ENCODE measurements around the gene ST13. TPM values are rescaled to one million over a fixed set of nuclear protein-coding genes. Genes with fewer than 3 reads are reported as not detected.
A peak's percentile ranks its signal among the peaks of the same experiment; 100 is the strongest.
"Not testable (repeated sequence)": the region's sequence is repeated elsewhere in the genome, so short reads cannot be mapped to it uniquely, and the experiment has no call there.

The ST13 gene
- polyA plus RNA-seq, 4 donors = 576 to 664 (median 615) TPM

GRCh38 chr22:40844951-40845350 lies 11.5 kb downstream of the ST13 start:
- DNase-seq (ENCODE audit: low read depth in 4 of 4, low spot score in 3 of 4) = no peak

- no peak for DNase-seq (ENCODE audit: low read depth in 4 of 4, low spot score in 3 of 4)
Measured at GRCh38 chr22:40838486-40838885, 18.0 kb downstream of the ST13 start.

DNA sequence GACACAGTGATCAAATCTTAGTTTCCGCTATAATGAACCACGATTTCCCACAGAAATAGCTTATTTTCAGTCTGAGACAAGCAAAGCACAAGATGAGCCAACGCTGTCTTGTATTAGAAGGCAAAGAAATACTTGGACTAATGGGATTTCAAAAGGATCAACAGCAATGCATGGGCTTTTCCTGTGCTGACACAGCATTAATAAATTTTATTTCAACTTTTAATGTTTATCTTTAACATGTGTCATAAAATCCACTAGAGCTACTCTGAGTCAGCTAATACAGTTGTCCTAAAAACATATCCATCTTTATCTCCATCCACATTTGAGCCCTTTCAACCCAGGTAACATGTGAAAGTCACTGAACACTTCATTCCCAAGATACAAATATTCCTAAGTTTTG lies 21.8 kb downstream of the ST13 start:
- no peak for DNase-seq (ENCODE audit: low read depth in 4 of 4, low spot score in 3 of 4)

DNA sequence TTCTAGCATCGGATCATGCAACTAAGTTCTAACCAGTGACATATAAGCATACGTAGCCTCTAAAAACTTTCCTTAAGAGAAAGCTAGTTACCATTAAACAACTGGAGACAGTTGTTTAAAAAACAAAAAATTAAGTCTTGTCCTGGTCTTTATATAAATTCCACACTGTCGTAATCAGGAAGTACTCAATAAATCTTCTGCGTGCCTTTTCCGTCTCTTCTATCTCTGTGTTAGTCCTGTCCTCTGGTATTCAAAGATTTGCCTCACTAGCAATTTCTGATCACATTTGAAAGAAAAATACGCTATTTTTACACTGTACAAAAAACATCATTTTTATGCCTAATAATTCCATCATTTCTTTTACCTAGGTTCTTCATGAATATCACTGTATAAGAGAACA lies 27.3 kb downstream of the ST13 start:
- DNase-seq (ENCODE audit: low read depth in 4 of 4, low spot score in 3 of 4) = no peak

DNA sequence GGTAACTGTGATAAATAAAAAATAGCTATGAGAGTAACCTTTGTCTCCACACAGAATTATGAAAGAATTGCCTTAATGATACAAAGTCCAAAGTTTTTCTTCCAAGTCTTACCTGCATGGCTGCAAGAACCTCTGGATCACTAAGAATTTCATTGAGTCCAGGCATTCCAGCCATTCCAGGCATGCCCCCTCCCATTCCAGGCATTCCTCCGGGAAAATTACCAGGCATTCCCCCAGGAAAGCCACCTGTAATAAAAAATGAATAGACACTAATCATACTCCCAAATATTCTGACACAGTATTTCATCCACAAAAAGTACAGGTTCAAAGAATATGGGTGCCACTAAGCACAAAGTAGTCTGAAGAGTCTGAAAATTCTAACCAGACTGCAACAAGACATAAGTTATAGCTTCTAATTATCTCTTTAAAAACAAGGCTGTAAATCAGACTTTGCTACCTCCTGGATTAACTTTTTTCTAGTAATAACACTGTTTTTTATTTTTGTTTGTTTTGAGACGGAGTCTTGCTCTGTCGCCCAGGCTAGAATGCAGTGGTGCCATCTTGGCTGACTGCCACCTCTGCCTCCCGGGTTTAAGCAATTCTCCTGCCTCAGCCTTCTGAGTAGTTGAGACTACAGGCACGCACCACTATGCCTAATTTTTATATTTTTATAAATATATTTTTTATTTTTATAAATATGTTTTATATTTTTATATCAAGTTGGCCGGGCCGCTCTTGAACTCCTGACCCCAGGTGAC lies 29.3 kb downstream of the ST13 start:
- DNase-seq (ENCODE audit: low read depth in 4 of 4, low spot score in 3 of 4) = no peak

DNA sequence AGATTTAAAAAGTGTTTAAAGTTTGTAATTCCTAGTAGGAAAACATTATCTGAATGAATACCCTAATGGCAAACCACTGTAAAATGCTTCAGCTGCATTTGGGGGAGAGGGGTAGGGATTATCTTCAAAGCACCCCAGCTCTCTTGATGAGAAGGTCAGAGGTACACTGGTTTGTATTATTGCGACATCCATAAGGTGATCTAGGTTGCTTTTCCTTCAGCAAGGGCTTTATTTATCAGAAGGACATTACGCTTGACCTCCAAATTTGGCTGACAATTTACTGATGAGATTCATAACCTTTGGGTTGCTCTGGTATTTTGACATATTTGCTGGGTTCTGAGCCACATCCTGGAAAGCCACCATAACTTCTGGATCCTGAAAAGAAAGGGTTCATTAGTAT lies 30.1 kb downstream of the ST13 start:
- not testable (repeated sequence) for DNase-seq (ENCODE audit: low read depth in 4 of 4, low spot score in 3 of 4)

DNA sequence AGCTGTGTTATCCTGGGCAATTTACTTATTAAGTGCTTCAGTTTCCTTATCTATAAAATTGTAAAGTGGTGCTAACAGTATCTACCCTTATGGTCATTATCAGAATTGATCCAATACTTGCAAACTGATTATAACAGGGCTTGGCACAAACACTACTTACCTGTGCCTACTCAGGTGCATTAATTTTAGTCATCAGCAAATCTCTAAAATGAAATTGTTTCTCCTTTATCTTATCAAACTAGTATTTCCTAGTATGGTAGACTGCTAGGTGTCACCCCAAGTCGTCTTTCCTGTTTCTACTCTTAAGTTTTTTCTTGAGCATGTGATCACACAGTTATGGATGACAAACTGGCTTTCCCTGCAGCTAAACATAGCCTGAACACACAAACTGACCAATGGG lies 33.0 kb downstream of the ST13 start:
- no peak for DNase-seq (ENCODE audit: low read depth in 4 of 4, low spot score in 3 of 4)

- peak in 1 of 4 donors; percentile 6 for DNase-seq (ENCODE audit: low read depth in 4 of 4, low spot score in 3 of 4)
Measured at GRCh38 chr22:40819599-40820140, 36.8 kb downstream of the ST13 start.

GRCh38 chr22:40818747-40819598 lies 37.5 kb downstream of the ST13 start, which contains the start of gene SLC25A17:
Gene SLC25A17, minus strand, starts transcription at chr22:40819346. Its CDS starts 98 bp downstream, at chr22:40819248.
- peak; percentile 65 to 79 (median 73) for DNase-seq (ENCODE audit: low read depth in 4 of 4, low spot score in 3 of 4)

- DNase-seq (ENCODE audit: low read depth in 4 of 4, low spot score in 3 of 4) = no peak
Measured at GRCh38 chr22:40818192-40818746, 38.2 kb downstream of the ST13 start.

DNA sequence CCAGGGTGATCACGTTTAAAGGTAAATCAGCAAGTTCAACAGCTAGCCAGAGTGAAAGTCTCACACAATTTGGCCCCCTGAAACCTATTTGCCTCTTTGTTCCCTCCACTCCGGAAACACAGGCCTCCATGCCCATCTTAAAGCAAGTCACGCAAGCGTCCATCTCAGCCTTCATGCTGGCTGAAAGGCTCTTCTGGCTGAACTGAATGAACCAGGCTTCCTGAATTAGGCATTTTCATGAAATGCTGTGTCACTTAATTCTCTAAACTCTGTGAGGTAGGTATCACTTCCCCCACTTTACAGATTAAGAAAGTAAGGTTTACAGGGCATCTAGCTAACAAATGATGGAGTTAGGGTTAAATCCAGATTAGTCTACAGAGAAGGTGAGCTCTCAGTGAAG lies 38.7 kb downstream of the ST13 start:
- no peak for DNase-seq (ENCODE audit: low read depth in 4 of 4, low spot score in 3 of 4)

DNA sequence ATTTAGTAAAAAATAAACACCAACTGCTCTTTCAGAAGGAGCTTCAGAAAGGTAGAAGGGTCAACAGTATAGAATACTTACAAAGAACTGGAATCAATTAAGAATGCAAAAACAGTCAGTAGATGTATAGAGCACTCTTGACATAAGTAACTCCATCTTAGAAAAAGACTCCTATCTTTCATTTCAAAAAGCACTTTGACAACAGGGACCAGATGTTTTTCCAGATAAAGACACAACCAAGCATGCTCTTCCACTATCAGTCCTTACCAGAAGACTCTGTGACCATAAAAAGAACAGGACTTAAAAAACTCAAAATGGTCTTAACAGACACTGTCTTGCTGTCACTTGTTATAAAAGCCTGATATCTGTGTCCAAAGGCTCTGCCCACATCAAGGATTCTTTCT lies 42.5 kb downstream of the ST13 start:
- no peak for DNase-seq (ENCODE audit: low read depth in 4 of 4, low spot score in 3 of 4)

DNA sequence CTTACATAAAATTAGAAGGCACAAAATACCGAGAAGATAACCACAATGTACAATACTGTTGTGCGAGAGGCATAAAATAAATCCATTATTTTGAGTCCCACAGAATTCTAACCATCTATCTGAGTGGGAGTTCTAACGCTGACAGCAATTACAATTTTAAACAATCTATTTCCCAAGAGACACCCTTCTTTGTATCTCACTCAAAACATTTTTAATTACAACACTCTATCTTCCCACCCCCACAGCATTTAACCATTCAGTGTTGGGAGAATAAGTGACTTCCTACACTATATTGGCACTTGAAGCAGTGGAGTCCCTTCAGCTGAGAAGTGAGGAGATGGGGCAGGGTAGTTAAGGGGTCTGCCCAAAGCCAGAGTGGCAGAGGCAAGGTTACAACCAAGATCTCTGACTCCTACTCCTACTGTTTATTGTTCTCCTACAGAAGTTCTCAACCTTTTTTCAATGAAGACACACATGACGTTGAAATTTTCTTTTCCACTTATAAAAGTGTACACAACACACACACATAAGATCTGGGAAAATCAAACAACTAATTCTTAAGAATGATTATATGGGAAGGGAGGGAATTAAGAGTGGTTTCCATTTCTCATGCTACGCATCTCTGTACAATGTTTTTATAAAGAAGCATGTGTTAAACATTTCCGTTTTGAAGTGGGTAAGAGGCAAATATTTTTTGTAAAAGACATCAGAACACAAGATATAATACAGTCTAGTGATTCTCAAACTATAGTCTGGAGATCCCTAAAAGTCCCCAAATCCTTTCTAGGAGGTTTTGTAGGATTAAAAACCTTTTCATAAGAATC lies 48.2 kb downstream of the ST13 start:
- DNase-seq (ENCODE audit: low read depth in 4 of 4, low spot score in 3 of 4) = no peak

DNA sequence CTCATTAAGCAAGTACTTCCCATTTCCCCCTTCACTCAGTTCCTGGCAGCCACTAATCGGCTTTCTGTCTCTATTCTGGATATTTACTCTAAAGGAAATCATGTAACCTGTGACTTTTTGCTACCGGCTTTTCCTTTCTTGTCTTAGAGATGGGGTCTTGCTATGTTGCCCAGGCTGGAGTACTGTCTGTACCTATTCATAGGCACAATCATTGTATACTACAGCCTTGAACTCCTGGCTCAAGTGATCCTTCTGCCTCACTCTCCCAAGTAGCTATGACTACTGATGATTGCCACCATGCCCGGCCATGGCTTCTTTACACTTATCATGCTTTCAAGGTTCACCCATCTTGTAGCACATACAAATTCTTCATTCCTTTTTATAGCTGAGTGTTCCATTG lies 49.7 kb downstream of the ST13 start:
- no peak for DNase-seq (ENCODE audit: low read depth in 4 of 4, low spot score in 3 of 4)

- DNase-seq (ENCODE audit: low read depth in 4 of 4, low spot score in 3 of 4) = no peak
Measured at GRCh38 chr22:40805699-40806203, 50.7 kb downstream of the ST13 start.

DNA sequence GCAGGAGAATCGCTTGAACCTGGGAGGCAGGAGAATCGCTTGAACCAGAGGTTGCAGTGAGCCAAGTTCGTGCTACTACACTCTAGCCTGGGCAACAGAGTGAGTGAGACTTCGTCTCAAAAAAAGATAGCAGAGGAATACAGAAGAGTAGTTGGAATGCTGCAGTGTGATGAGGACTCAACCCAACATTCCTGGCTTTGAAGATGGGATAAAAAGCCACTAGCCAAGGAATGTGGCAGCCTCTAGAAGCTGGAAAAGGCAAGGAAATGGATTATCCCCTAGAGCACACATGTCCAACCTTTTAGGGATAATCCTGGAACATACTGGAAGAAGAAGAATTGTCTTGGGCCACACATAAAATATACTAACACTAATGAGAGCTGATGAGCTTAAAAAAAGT lies 51.2 kb downstream of the ST13 start:
- no peak for DNase-seq (ENCODE audit: low read depth in 4 of 4, low spot score in 3 of 4)

- no peak for DNase-seq (ENCODE audit: low read depth in 4 of 4, low spot score in 3 of 4)
Measured at GRCh38 chr22:40803321-40803720, 53.1 kb downstream of the ST13 start.

- no peak for DNase-seq (ENCODE audit: low read depth in 4 of 4, low spot score in 3 of 4)
Measured at GRCh38 chr22:40799008-40799407, 57.4 kb downstream of the ST13 start.

DNA sequence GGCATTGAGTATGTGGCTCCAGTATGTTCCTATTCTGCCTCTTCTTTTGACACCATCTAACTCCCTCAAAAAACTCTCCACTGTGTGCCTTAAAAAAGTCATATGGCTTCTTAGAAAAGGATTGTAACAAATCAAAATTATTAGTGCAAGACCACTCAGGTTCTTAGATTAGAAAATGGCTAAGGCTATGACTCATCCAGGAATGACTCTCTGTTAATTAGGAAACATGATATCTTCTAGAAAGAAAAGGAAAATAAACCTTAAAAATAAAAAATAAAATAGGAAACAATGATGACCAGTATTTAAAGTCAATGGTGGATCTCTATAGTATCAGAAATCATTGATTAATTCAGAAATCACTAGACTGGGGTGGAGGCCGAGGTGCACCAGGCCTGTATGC lies 59.0 kb downstream of the ST13 start:
- DNase-seq (ENCODE audit: low read depth in 4 of 4, low spot score in 3 of 4) = no peak

GRCh38 chr22:40792451-40792850 lies 64.0 kb downstream of the ST13 start:
- no peak for DNase-seq (ENCODE audit: low read depth in 4 of 4, low spot score in 3 of 4)
